Astrocyte of the cerebellum (primary cell): Measurements from ENCODE around the gene C4orf36.

Source experiments
- DNase-seq: peaks from one replicate; pipeline ENCODE4 v3.0.0-alpha.2; 2011; ENCODE audit warnings: low read depth
- H3K4me3 ChIP-seq: 2 replicates; pipeline ENCODE4 v1.5.1; 2011; ENCODE audit warnings: mild to moderate bottlenecking, low read depth, low read length, moderate library complexity
- CTCF ChIP-seq: IDR thresholded peaks from 2 replicates; pipeline ENCODE4 v1.5.1; 2012; ENCODE audit warnings: low read length, low read depth, moderate library complexity, mild to moderate bottlenecking; ENCODE audit errors: missing control alignments
- in situ Hi-C: cut with HindIII; loops from 2 replicates; pipeline ENCODE4 v1.10.0; 2017; ENCODE audit warnings: low sequenced_read_pairs

Gene C4orf36

GRCh38 chr4:86924811-86925210, 32.6 kb upstream of the C4orf36 start:
- in situ Hi-C loops: loop anchor here (5.0 to 25.0 kb wide), 3 partner anchors 87 to 413 kb away; no protein-coding TSS in a partner anchor
- TF ChIP-seq CTCF: no peak
- DNase-seq: no peak
- no peak overlapping the region for H3K4me3 ChIP-seq

- no peak for DNase-seq
- no peak for TF ChIP-seq CTCF
- H3K4me3 ChIP-seq: no peak overlapping the region
- in situ Hi-C loops: loop anchor here (5.0 to 25.0 kb wide), 3 partner anchors 91 to 409 kb away; no protein-coding TSS in a partner anchor
These were observed 29.5 kb upstream of the C4orf36 start for GRCh38 chr4:86921608-86922252.

DNA sequence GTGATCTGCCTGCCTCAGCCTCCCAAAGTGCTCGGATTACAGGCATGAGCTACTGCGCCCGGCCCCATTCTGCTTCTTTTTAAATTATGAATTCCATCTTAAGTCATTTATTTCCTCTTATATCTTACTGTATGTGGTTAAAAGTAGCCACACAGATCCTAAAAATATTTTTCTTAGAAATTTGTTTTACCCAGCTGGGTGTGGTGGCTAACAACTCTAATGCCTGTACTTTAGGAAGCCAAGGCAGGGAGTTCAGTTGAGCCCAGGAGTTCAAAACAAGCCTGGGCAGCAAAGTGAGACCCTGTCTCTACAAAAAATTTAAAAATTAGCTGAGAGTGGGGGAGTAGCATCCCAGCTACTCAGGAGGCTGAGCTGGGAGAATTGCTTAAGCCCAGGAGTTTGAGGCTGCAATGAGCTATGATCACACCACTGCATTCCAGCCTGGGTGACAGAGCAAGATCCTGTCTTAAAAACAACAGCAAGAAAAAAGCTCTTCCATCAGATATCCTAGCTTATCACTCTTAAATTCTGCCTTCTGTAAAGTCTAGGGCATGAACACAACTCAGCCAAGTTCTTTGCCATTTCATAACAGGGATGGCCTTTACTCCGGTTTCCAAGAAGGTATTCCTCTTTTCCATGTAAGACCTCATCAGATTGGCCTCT, 27.5 kb upstream of the C4orf36 start:
- in situ Hi-C loops: loop anchor here (5.0 to 25.0 kb wide), 3 partner anchors 93 to 407 kb away; no protein-coding TSS in a partner anchor
- H3K4me3 ChIP-seq: no peak overlapping the region
- no peak for DNase-seq
- no peak for TF ChIP-seq CTCF

GRCh38 chr4:86918539-86919072, 26.4 kb upstream of the C4orf36 start:
- no peak for TF ChIP-seq CTCF
- no peak for DNase-seq
- no peak overlapping the region for H3K4me3 ChIP-seq
- in situ Hi-C loops: loop anchor here (25.0 kb wide), 1 partner anchor 406 kb away; no protein-coding TSS in a partner anchor

GRCh38 chr4:86917212-86918039, 25.2 kb upstream of the C4orf36 start:
- TF ChIP-seq CTCF: no peak
- in situ Hi-C loops: loop anchor here (25.0 kb wide), 1 partner anchor 405 kb away; no protein-coding TSS in a partner anchor
- H3K4me3 ChIP-seq: no peak overlapping the region
- DNase-seq: no peak

- in situ Hi-C loops: loop anchor here (25.0 kb wide), 1 partner anchor 404 kb away; no protein-coding TSS in a partner anchor
These were observed 24.2 kb upstream of the C4orf36 start for GRCh38 chr4:86916392-86916791.

More at GRCh38 chr4:86916392-86916791, 24.2 kb upstream of the C4orf36 start:
- DNase-seq: no peak
- TF ChIP-seq CTCF: no peak
- H3K4me3 ChIP-seq: no peak overlapping the region
